Measurements from ENCODE around the gene CCNC.

CCNC gene

GRCh38 chr6:99568103-99568933, at the start of gene CCNC:
CCNC (minus strand) TSS chr6:99568660; CDS start chr6:99568527, 133 bp downstream.
- Histone ChIP-seq H2AFZ (ENCODE audit: low read depth, low read length) (peak within 1 kb of the TSS; percentile 94), H3K79me2 (ENCODE audit: low read length) (peaks cover 52% of the 10 kb centered on the region), H3K4me1 (ENCODE audit: low read length) (peaks cover 6% of the 10 kb centered on the region; the same call in 1 of the 2 replicates), H3K9ac (ENCODE audit: low read length) (peak within 1 kb of the TSS; percentile 92), H4K20me1 (ENCODE audit: insufficient read depth, low read length) (peaks cover 22% of the 10 kb centered on the region), H3K4me3 (ENCODE audit: low read length) (peak within 1 kb of the TSS; percentile 96), H3K27me3 (ENCODE audit: low read depth, low read length) (no peaks in the 10 kb centered on the region), H3K9me3 (ENCODE audit: insufficient read depth, low read length) (no peaks in the 10 kb centered on the region), H3K27ac (ENCODE audit: low read length) (peak within 1 kb of the TSS; percentile 79), H3K36me3 (replicated peaks; ENCODE audit: low read depth, low read length) (no peaks in the 10 kb centered on the region), H3K4me2 (ENCODE audit: low read length) (peak within 1 kb of the TSS; percentile 86)
- TF ChIP-seq, protein P1, sequence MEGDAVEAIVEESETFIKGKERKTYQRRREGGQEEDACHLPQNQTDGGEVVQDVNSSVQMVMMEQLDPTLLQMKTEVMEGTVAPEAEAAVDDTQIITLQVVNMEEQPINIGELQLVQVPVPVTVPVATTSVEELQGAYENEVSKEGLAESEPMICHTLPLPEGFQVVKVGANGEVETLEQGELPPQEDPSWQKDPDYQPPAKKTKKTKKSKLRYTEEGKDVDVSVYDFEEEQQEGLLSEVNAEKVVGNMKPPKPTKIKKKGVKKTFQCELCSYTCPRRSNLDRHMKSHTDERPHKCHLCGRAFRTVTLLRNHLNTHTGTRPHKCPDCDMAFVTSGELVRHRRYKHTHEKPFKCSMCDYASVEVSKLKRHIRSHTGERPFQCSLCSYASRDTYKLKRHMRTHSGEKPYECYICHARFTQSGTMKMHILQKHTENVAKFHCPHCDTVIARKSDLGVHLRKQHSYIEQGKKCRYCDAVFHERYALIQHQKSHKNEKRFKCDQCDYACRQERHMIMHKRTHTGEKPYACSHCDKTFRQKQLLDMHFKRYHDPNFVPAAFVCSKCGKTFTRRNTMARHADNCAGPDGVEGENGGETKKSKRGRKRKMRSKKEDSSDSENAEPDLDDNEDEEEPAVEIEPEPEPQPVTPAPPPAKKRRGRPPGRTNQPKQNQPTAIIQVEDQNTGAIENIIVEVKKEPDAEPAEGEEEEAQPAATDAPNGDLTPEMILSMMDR (IDR thresholded peaks at IDR 0.05; ENCODE audit: low read depth, low read length) = no peak
- TF ChIP-seq EZH2phosphoT487 (IDR thresholded peaks at IDR 0.05; ENCODE audit: low read depth) = no peak

DNA sequence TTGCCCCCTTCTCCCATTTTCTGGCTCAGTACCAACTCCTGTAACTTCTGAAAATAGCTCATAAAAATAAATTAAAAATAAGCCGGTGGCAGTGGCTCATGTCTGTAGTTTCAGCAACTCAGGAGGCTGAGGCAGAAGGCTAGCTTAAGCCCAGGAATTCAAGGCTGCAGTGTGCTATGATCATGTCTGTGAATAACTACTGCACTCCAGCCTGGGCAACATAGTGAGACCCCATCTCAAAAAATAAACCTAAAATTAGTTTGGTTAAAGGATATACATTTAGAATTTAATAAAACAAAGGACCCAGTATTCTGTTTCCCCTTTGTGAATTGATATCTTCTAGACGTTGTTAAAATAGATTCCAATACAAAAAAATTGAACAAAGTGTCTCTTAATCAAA, 48.7 kb upstream of the CCNC start:
- Histone ChIP-seq H3K4me3 (ENCODE audit: low read length) (no peak overlapping the region), H2AFZ (ENCODE audit: low read depth, low read length) (no peak overlapping the region), H3K79me2 (ENCODE audit: low read length) (no peaks in the 10 kb centered on the region), H3K27ac (ENCODE audit: low read length) (no peak overlapping the region), H3K36me3 (replicated peaks; ENCODE audit: low read depth, low read length) (no peaks in the 10 kb centered on the region), H3K9ac (ENCODE audit: low read length) (no peak overlapping the region), H3K9me3 (ENCODE audit: insufficient read depth, low read length) (no peaks in the 10 kb centered on the region), H4K20me1 (ENCODE audit: insufficient read depth, low read length) (no peaks in the 10 kb centered on the region), H3K4me2 (ENCODE audit: low read length) (no peak overlapping the region), H3K27me3 (ENCODE audit: low read depth, low read length) (no peaks in the 10 kb centered on the region), H3K4me1 (ENCODE audit: low read length) (no peaks in the 10 kb centered on the region)
- TF ChIP-seq, protein P1 (IDR thresholded peaks at IDR 0.05; ENCODE audit: low read depth, low read length) = no peak
- TF ChIP-seq EZH2phosphoT487 (IDR thresholded peaks at IDR 0.05; ENCODE audit: low read depth) = no peak

DNA sequence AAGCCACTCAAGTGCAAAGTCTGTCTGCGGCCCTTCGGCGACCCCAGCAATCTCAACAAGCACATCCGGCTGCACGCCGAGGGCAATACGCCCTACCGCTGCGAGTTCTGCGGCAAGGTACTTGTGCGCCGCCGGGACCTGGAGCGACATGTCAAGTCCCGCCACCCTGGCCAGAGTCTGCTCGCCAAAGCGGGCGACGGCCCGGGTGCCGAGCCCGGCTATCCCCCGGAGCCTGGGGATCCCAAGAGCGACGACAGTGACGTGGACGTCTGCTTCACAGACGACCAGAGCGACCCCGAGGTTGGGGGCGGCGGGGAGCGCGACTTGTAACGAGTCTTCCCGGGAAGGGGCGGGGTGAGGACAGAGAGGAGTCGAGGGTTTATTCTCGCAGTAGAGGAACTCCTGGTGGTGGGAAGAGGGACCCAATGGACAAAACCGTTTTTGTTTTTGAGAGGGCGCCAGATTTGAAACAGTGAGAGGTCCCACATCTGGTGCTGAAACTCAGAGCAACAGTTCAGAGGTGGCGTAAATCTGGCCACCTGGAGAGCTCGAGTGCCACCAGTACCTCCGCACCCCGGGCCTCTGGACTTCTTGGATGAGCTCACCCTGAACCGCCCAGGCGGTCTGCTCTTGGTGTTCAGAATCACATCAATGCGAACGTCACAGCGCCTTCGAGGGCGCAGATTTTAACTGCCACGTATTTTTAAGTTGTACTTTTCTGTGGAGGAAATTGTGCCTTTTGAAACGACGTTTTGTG, 46.1 kb upstream of the CCNC start:
- H3K36me3 ChIP-seq (replicated peaks; ENCODE audit: low read depth, low read length) = no peaks in the 10 kb centered on the region

More for the DNA sequence above, 46.1 kb upstream of the CCNC start:
- H3K4me1 ChIP-seq (ENCODE audit: low read length) = peaks cover 18% of the 10 kb centered on the region
- H3K27ac ChIP-seq (ENCODE audit: low read length) = no peak overlapping the region
- H2AFZ ChIP-seq (ENCODE audit: low read depth, low read length) = no peak overlapping the region
- H3K79me2 ChIP-seq (ENCODE audit: low read length) = no peaks in the 10 kb centered on the region
- H3K9me3 ChIP-seq (ENCODE audit: insufficient read depth, low read length) = no peaks in the 10 kb centered on the region
- no peak overlapping the region for H3K4me2 ChIP-seq (ENCODE audit: low read length)
- H3K4me3 ChIP-seq (ENCODE audit: low read length) = no peak overlapping the region
- H4K20me1 ChIP-seq (ENCODE audit: insufficient read depth, low read length) = no peaks in the 10 kb centered on the region
- H3K27me3 ChIP-seq (ENCODE audit: low read depth, low read length) = no peaks in the 10 kb centered on the region
- H3K9ac ChIP-seq (ENCODE audit: low read length) = no peak overlapping the region
- TF ChIP-seq, protein P1 (IDR thresholded peaks at IDR 0.05; ENCODE audit: low read depth, low read length) = no peak
- TF ChIP-seq EZH2phosphoT487 (IDR thresholded peaks at IDR 0.05; ENCODE audit: low read depth) = no peak
